Activated CD4-positive, alpha-beta T cell treated with anti-CD3 and anti-CD28 coated beads, Interleukin-2, Interleukin-4, amounts not matched to agents 100 ng/mL and 50 ng/mL, durations not matched to agents 16 hours and 8 hours (primary cell): ENCODE results near the gene BTG2.
"Not testable (repeated sequence)": the region's sequence is repeated elsewhere in the genome, so short reads cannot be mapped to it uniquely, and the experiment has no call there.

Experiments
- DNase-seq: peaks from one replicate; pipeline ENCODE4 v3.0.0-alpha.2; 2020; ENCODE audit warnings: low spot score

The BTG2 gene

GRCh38 chr1:203295796-203296195 is 9.5 kb upstream of the BTG2 start:
- no peak for DNase-seq

GRCh38 chr1:203296460-203297073 is 8.8 kb upstream of the BTG2 start:
- DNase-seq: no peak

- DNase-seq: no peak
Observed at GRCh38 chr1:203299169-203299568, 6.2 kb upstream of the BTG2 start.

- not testable (repeated sequence) for DNase-seq
Observed at GRCh38 chr1:203299719-203300429, 5.4 kb upstream of the BTG2 start.

GRCh38 chr1:203300441-203301330 is 4.6 kb upstream of the BTG2 start:
- DNase-seq: no peak

GRCh38 chr1:203301331-203301668 is 4.0 kb upstream of the BTG2 start:
- DNase-seq: no peak

GRCh38 chr1:203302456-203302855 is 2.9 kb upstream of the BTG2 start:
- DNase-seq: no peak

- DNase-seq: no peak
Observed at GRCh38 chr1:203302894-203303293, 2.4 kb upstream of the BTG2 start.

GRCh38 chr1:203304391-203304918 is 864 bp upstream of the BTG2 start:
- no peak for DNase-seq

GRCh38 chr1:203305809-203306088 is 430 bp downstream of the BTG2 start:
- no peak for DNase-seq

- no peak for DNase-seq
Observed at GRCh38 chr1:203306089-203306964, 1.0 kb downstream of the BTG2 start.

- DNase-seq: no peak
Observed at GRCh38 chr1:203306965-203307541, 1.7 kb downstream of the BTG2 start.

- no peak for DNase-seq
Observed at GRCh38 chr1:203307641-203308126, 2.4 kb downstream of the BTG2 start.

GRCh38 chr1:203308328-203308922 is 3.1 kb downstream of the BTG2 start:
- no peak for DNase-seq

- DNase-seq: no peak
Observed at GRCh38 chr1:203308923-203309331, 3.6 kb downstream of the BTG2 start.

GRCh38 chr1:203311368-203312301 is 6.3 kb downstream of the BTG2 start:
- no peak for DNase-seq

- not testable (repeated sequence) for DNase-seq
Observed at GRCh38 chr1:203314025-203314759, 8.9 kb downstream of the BTG2 start.

- DNase-seq: no peak
Observed at GRCh38 chr1:203316626-203317093, 11.3 kb downstream of the BTG2 start.
